GM23248 (cell line): ENCODE data around the gene APOL3.

ENCODE experiments used
- EZH2 ChIP-seq: fragments of 200-600 bp; sonication (generic); IDR thresholded peaks from 2 replicates; pipeline ENCODE4 v1.6.1; 2018; ENCODE audit warnings: antibody characterized with exemption, mild to moderate bottlenecking; ENCODE audit not compliant: insufficient read depth, poor library complexity, severe bottlenecking
- EZH2phosphoT487 ChIP-seq: fragments of 200-600 bp; sonication (generic); IDR thresholded peaks from 2 replicates; pipeline ENCODE4 v1.6.1; 2018; ENCODE audit warnings: antibody characterized with exemption, moderate library complexity, mild to moderate bottlenecking, low read depth; ENCODE audit not compliant: insufficient read depth

DNA sequence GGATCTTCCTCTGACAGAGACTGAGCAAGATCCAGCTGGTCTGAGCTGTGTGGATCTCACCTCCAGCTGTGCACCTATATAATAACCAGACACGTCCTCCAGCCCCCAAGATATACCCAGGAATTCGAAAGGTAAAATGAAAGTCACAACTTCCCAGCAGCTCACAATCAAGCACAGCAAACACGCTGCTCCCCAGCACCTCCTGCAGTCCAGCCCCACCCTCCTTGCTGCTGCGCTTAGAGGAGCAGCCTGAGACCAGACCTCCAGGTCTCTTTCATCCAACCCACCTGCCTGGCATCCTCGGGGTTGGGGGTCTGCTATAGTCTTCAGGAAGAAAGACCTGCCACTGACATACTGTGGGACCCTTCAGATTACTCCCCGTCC, 44.1 kb upstream of the APOL3 start:
- TF ChIP-seq EZH2 (no peak), EZH2phosphoT487 (no peak)
